MM.1S (cell line): ENCODE data around the gene DNTTIP2.
"Not testable (repeated sequence)": the region's sequence is repeated elsewhere in the genome, so short reads cannot be mapped to it uniquely, and the experiment has no call there.

Experiments used
- DNase-seq: peaks from one replicate; pipeline ENCODE4 v3.0.0-alpha.2; 2015
- H2AFZ ChIP-seq: fragments of 300-600 bp; sonication (generic); 2 replicates; pipeline ENCODE4 v1.6.0; 2016; ENCODE audit warnings: antibody characterized with exemption, low read length
- H3F3A ChIP-seq: fragments of 300-600 bp; sonication (generic); 2 replicates; pipeline ENCODE4 v1.6.1; 2016; ENCODE audit warnings: mild to moderate bottlenecking, antibody characterized with exemption, low read length, moderate library complexity, mixed read lengths; ENCODE audit not compliant: insufficient read depth
- H3K27ac ChIP-seq: fragments of 300-600 bp; sonication (generic); 2 replicates; pipeline ENCODE4 v1.5.1; 2016; ENCODE audit warnings: mild to moderate bottlenecking, low read length
- H3K27me3 ChIP-seq: fragments of 300-600 bp; sonication (generic); replicated peaks from 2 replicates; pipeline ENCODE4 v1.6.0; 2016; ENCODE audit warnings: low read length; ENCODE audit not compliant: insufficient read depth
- H3K36me3 ChIP-seq: fragments of 300-600 bp; sonication (generic); replicated peaks from 2 replicates; pipeline ENCODE4 v1.6.1; 2016; ENCODE audit warnings: mild to moderate bottlenecking, low read length, mixed read lengths; ENCODE audit not compliant: insufficient read depth
- H3K4me1 ChIP-seq: fragments of 300-600 bp; sonication (generic); 2 replicates; pipeline ENCODE4 v1.6.1; 2016; ENCODE audit warnings: low read length, mixed read lengths
- H3K4me2 ChIP-seq: fragments of 300-600 bp; sonication (generic); 2 replicates; pipeline ENCODE4 v1.6.0; 2016; ENCODE audit warnings: low read depth, low read length
- H3K4me3 ChIP-seq: fragments of 300-600 bp; sonication (generic); 2 replicates; pipeline ENCODE4 v1.5.1; 2016; ENCODE audit warnings: low read length, mixed read lengths
- H3K79me2 ChIP-seq: fragments of 300-600 bp; sonication (generic); 2 replicates; pipeline ENCODE4 v1.6.1; 2016; ENCODE audit warnings: mixed run types, low read length, mixed read lengths
- H3K9ac ChIP-seq: fragments of 300-600 bp; sonication (generic); 2 replicates; pipeline ENCODE4 v1.6.1; 2016; ENCODE audit warnings: low read length, mixed read lengths
- H3K9me2 ChIP-seq: fragments of 300-600 bp; sonication (generic); replicated peaks from 2 replicates; pipeline ENCODE4 v1.6.1; 2016; ENCODE audit warnings: mild to moderate bottlenecking, low read length, mixed read lengths; ENCODE audit not compliant: insufficient read depth
- H3K9me3 ChIP-seq: fragments of 300-600 bp; sonication (generic); replicated peaks from 2 replicates; pipeline ENCODE4 v1.6.1; 2016; ENCODE audit warnings: mild to moderate bottlenecking, low read length, mixed read lengths; ENCODE audit not compliant: insufficient read depth
- H4K20me1 ChIP-seq: fragments of 300-600 bp; sonication (generic); 2 replicates; pipeline ENCODE4 v1.6.1; 2016; ENCODE audit warnings: mild to moderate bottlenecking, low read length, moderate library complexity, mixed read lengths; ENCODE audit not compliant: insufficient read depth
- EZH2 ChIP-seq: fragments of 300-600 bp; sonication (generic); optimal IDR thresholded peaks from 2 replicates; pipeline ENCODE3; 2017; ENCODE audit warnings: low read depth, mild to moderate bottlenecking, antibody characterized with exemption, low read length, mixed read lengths
- EZH2phosphoT487 ChIP-seq: fragments of 300-600 bp; sonication (generic); IDR thresholded peaks from 2 replicates; pipeline ENCODE4 v1.6.1; 2018; ENCODE audit warnings: antibody characterized with exemption, low read length
- TF ChIP-seq, protein P1 (sequence below): fragments of 300-600 bp; sonication (generic); IDR thresholded peaks from 2 replicates; pipeline ENCODE4 v1.5.1; 2016; ENCODE audit warnings: antibody characterized with exemption, low read length, mixed read lengths

The DNTTIP2 gene

GRCh38 chr1:93869653-93870052, 9.4 kb downstream of the DNTTIP2 start:
- no peaks in the 10 kb centered on the region for H4K20me1 ChIP-seq
- H3K9me2 ChIP-seq: no peaks in the 10 kb centered on the region

DNA sequence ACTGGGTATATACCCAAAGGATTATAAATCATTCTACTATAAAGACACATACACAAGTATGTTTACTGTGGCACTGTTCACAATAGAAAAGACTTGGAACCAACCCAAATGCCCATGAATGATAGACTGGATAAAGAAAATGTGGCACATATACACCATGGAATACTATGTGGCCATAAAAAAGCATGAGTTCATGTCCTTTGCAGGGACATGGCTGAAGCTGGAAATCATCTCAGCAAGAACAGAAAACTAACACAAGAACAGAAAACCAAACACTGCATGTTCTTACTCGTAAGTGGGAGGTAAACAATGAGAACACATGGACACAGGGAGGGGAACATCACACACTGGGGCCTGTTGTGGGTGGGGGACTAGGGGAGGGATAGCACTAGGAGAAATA, 10.5 kb downstream of the DNTTIP2 start:
- not testable (repeated sequence) for H3K4me2 ChIP-seq, H3K27ac ChIP-seq, H3K4me1 ChIP-seq, H3K9me3 ChIP-seq, H3K27me3 ChIP-seq, DNase-seq, H4K20me1 ChIP-seq, H3K4me3 ChIP-seq, H3K9me2 ChIP-seq, H3K36me3 ChIP-seq, H3K79me2 ChIP-seq, H3F3A ChIP-seq, H2AFZ ChIP-seq, H3K9ac ChIP-seq

More at GRCh38 chr1:93869653-93870052, 9.4 kb downstream of the DNTTIP2 start:
- no peak overlapping the region for H3K4me3 ChIP-seq
- DNase-seq: no peak
- no peaks in the 10 kb centered on the region; the same call in 1 of the 2 replicates for H3K36me3 ChIP-seq
- TF ChIP-seq EZH2phosphoT487: no peak
- TF ChIP-seq, protein P1, sequence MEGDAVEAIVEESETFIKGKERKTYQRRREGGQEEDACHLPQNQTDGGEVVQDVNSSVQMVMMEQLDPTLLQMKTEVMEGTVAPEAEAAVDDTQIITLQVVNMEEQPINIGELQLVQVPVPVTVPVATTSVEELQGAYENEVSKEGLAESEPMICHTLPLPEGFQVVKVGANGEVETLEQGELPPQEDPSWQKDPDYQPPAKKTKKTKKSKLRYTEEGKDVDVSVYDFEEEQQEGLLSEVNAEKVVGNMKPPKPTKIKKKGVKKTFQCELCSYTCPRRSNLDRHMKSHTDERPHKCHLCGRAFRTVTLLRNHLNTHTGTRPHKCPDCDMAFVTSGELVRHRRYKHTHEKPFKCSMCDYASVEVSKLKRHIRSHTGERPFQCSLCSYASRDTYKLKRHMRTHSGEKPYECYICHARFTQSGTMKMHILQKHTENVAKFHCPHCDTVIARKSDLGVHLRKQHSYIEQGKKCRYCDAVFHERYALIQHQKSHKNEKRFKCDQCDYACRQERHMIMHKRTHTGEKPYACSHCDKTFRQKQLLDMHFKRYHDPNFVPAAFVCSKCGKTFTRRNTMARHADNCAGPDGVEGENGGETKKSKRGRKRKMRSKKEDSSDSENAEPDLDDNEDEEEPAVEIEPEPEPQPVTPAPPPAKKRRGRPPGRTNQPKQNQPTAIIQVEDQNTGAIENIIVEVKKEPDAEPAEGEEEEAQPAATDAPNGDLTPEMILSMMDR: no peak
- no peak for TF ChIP-seq EZH2
- no peak overlapping the region for H2AFZ ChIP-seq
- no peak overlapping the region for H3K4me2 ChIP-seq
- H3F3A ChIP-seq: no peaks in the 10 kb centered on the region
- H3K27ac ChIP-seq: no peak overlapping the region
- H3K79me2 ChIP-seq: no peaks in the 10 kb centered on the region
- H3K9ac ChIP-seq: no peak overlapping the region
- H3K4me1 ChIP-seq: no peaks in the 10 kb centered on the region
- no peaks in the 10 kb centered on the region for H3K27me3 ChIP-seq
- no peaks in the 10 kb centered on the region for H3K9me3 ChIP-seq

DNA sequence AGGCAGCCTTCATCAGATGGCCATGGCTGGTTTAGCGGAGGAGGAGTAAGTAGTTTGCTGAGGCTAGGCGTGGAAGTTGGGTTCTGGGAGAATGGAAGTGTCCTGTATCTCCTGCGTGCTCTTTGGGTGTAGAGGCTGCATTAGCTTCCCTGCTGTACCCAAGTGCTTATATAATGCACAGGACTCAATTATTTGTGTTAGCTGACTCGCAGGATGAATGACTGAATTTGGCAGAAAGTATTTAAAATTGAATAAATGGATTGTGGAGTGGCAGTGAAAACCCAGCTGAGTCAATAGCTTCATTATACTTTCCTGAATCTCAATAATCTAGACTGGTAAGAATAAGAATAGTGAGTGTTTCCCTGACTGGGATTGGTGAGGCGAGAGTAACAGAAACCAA, 13.8 kb downstream of the DNTTIP2 start:
- H3K9me3 ChIP-seq: no peaks in the 10 kb centered on the region
- H3K27me3 ChIP-seq: no peaks in the 10 kb centered on the region
- no peak overlapping the region for H3K27ac ChIP-seq
- no peak for DNase-seq
- no peaks in the 10 kb centered on the region for H4K20me1 ChIP-seq
- no peaks in the 10 kb centered on the region for H3K79me2 ChIP-seq
- no peaks in the 10 kb centered on the region for H3F3A ChIP-seq
- no peaks in the 10 kb centered on the region for H3K9me2 ChIP-seq
- no peaks in the 10 kb centered on the region for H3K36me3 ChIP-seq
- no peak overlapping the region for H2AFZ ChIP-seq
- H3K9ac ChIP-seq: no peak overlapping the region
- H3K4me1 ChIP-seq: no peaks in the 10 kb centered on the region
- H3K4me2 ChIP-seq: no peak overlapping the region
- TF ChIP-seq EZH2: no peak
- TF ChIP-seq, protein P1: no peak
- no peak for TF ChIP-seq EZH2phosphoT487
- H3K4me3 ChIP-seq: no peak overlapping the region

GRCh38 chr1:93864175-93864574, 14.8 kb downstream of the DNTTIP2 start:
- no peak overlapping the region for H3K27ac ChIP-seq
- H3K4me1 ChIP-seq: no peaks in the 10 kb centered on the region
- H3K4me3 ChIP-seq: no peak overlapping the region
- H3F3A ChIP-seq: no peaks in the 10 kb centered on the region
- H3K4me2 ChIP-seq: no peak overlapping the region
- no peaks in the 10 kb centered on the region for H3K9me3 ChIP-seq
- TF ChIP-seq EZH2phosphoT487: no peak
- no peaks in the 10 kb centered on the region for H3K79me2 ChIP-seq
- H3K27me3 ChIP-seq: no peaks in the 10 kb centered on the region
- H3K9ac ChIP-seq: no peak overlapping the region
- H2AFZ ChIP-seq: no peak overlapping the region
- H3K36me3 ChIP-seq: no peaks in the 10 kb centered on the region
- no peaks in the 10 kb centered on the region for H3K9me2 ChIP-seq
- DNase-seq: no peak
- H4K20me1 ChIP-seq: no peaks in the 10 kb centered on the region

GRCh38 chr1:93857653-93858052, 21.4 kb downstream of the DNTTIP2 start:
- not testable (repeated sequence) for H3K79me2 ChIP-seq, DNase-seq, H3K27ac ChIP-seq, H3K9ac ChIP-seq, H3K36me3 ChIP-seq, H4K20me1 ChIP-seq, H3K9me3 ChIP-seq, H3F3A ChIP-seq, H3K27me3 ChIP-seq, H3K4me1 ChIP-seq, H3K9me2 ChIP-seq, H3K4me2 ChIP-seq, H2AFZ ChIP-seq, H3K4me3 ChIP-seq

- H4K20me1 ChIP-seq, H3K27me3 ChIP-seq, H3K27ac ChIP-seq, H3K4me3 ChIP-seq, DNase-seq, H3K9me3 ChIP-seq, H3K9ac ChIP-seq, H2AFZ ChIP-seq, H3K79me2 ChIP-seq, H3F3A ChIP-seq, H3K4me2 ChIP-seq, H3K9me2 ChIP-seq, H3K36me3 ChIP-seq, H3K4me1 ChIP-seq: not testable (repeated sequence)
Measured at GRCh38 chr1:93855983-93856382, 23.0 kb downstream of the DNTTIP2 start.
